H9 (cell line): ENCODE data around the gene MYO18A. TPM values are rescaled to one million over a fixed set of nuclear protein-coding genes. Genes with fewer than 3 reads are reported as not detected.
A peak's percentile ranks its signal among the peaks of the same experiment; 100 is the strongest.

Source experiments
- DNase-seq: peaks from one replicate; pipeline ENCODE4 v3.0.0-alpha.2; 2017
- H2AFZ ChIP-seq: one replicate; pipeline ENCODE4 v1.6.1; 2013; ENCODE audit warnings: mild to moderate bottlenecking, low read length, control low read depth, moderate library complexity
- H2AK5ac ChIP-seq: 2 replicates; pipeline ENCODE4 v1.6.1; 2013; ENCODE audit warnings: low read length, control low read depth, mixed read lengths; ENCODE audit not compliant: insufficient read length
- H2BK120ac ChIP-seq: one replicate; pipeline ENCODE4 v1.6.1; 2013; ENCODE audit warnings: low read depth, mild to moderate bottlenecking, low read length, control low read depth, inconsistent platforms; ENCODE audit not compliant: poor library complexity, severe bottlenecking
- H2BK12ac ChIP-seq: 2 replicates; pipeline ENCODE4 v1.6.1; 2013; ENCODE audit warnings: low read length, control low read depth, mixed read lengths, low read depth; ENCODE audit not compliant: insufficient read length
- H2BK15ac ChIP-seq: 2 replicates; pipeline ENCODE4 v1.6.1; 2013; ENCODE audit warnings: low read depth, low read length, control low read depth
- H2BK20ac ChIP-seq: one replicate; pipeline ENCODE4 v1.6.1; 2013; ENCODE audit warnings: low read depth, mild to moderate bottlenecking, low read length, control low read depth, inconsistent platforms; ENCODE audit not compliant: poor library complexity, severe bottlenecking
- H2BK5ac ChIP-seq: 2 replicates; pipeline ENCODE4 v1.6.1; 2013; ENCODE audit warnings: low read length, control low read depth, mixed read lengths; ENCODE audit not compliant: insufficient read length
- H3K14ac ChIP-seq: 2 replicates; pipeline ENCODE4 v1.6.1; 2013; ENCODE audit warnings: low read length, control low read depth; ENCODE audit not compliant: insufficient read depth
- H3K18ac ChIP-seq: 2 replicates; pipeline ENCODE4 v1.6.1; 2013; ENCODE audit warnings: low read depth, mild to moderate bottlenecking, mixed read lengths, low read length, control low read depth; ENCODE audit not compliant: insufficient read length
- H3K23ac ChIP-seq: 2 replicates; pipeline ENCODE4 v1.6.1; 2013; ENCODE audit warnings: low read length, control low read depth, mixed read lengths, low read depth; ENCODE audit not compliant: insufficient read length
- H3K23me2 ChIP-seq: 2 replicates; pipeline ENCODE4 v1.6.1; 2013; ENCODE audit warnings: low read depth, mild to moderate bottlenecking, mixed read lengths, low read length, control low read depth; ENCODE audit not compliant: insufficient read length, poor library complexity, severe bottlenecking
- H3K27ac ChIP-seq: 2 replicates; pipeline ENCODE4 v1.5.1; 2013; ENCODE audit warnings: low read length, control low read depth, mixed read lengths, low read depth; ENCODE audit not compliant: insufficient read length
- H3K27me3 ChIP-seq: 2 replicates; pipeline ENCODE4 v1.6.1; 2013; ENCODE audit warnings: low read length, control low read depth, inconsistent platforms; ENCODE audit not compliant: insufficient read depth
- H3K4ac ChIP-seq: 2 replicates; pipeline ENCODE4 v1.6.1; 2013; ENCODE audit warnings: low read depth, mild to moderate bottlenecking, control low read depth, inconsistent platforms, low read length, moderate library complexity
- H3K4me1 ChIP-seq: 2 replicates; pipeline ENCODE4 v1.6.1; 2013; ENCODE audit warnings: low read length, control low read depth, inconsistent platforms; ENCODE audit not compliant: insufficient read depth
- H3K4me2 ChIP-seq: 2 replicates; pipeline ENCODE4 v1.6.1; 2013; ENCODE audit warnings: low read length, control low read depth, mixed read lengths; ENCODE audit not compliant: insufficient read length, insufficient read depth
- H3K56ac ChIP-seq: 2 replicates; pipeline ENCODE4 v1.6.1; 2013; ENCODE audit warnings: low read depth, mild to moderate bottlenecking, mixed read lengths, low read length, control low read depth; ENCODE audit not compliant: insufficient read length
- H3K79me1 ChIP-seq: 2 replicates; pipeline ENCODE4 v1.6.1; 2013; ENCODE audit warnings: low read depth, mild to moderate bottlenecking, moderate library complexity, low read length, control low read depth, inconsistent platforms; ENCODE audit not compliant: insufficient read depth, poor library complexity, severe bottlenecking
- H3K79me2 ChIP-seq: 2 replicates; pipeline ENCODE4 v1.6.1; 2013; ENCODE audit warnings: low read length, control low read depth, inconsistent platforms; ENCODE audit not compliant: insufficient read depth
- H3K9ac ChIP-seq: 2 replicates; pipeline ENCODE4 v1.6.1; 2013; ENCODE audit warnings: low read length, control low read depth, mixed read lengths; ENCODE audit not compliant: insufficient read length; ENCODE audit errors: extremely low read depth
- H3K9me3 ChIP-seq: one replicate; pipeline ENCODE4 v1.6.1; 2013; ENCODE audit warnings: low read depth, low read length, inconsistent platforms; ENCODE audit not compliant: control insufficient read depth
- H3T11ph ChIP-seq: one replicate; pipeline ENCODE4 v1.6.1; 2013; ENCODE audit warnings: mild to moderate bottlenecking, low read length, control low read depth, inconsistent platforms
- H4K20me1 ChIP-seq: one replicate; pipeline ENCODE4 v1.6.1; 2013; ENCODE audit not compliant: control insufficient read depth, insufficient read length, insufficient read depth
- H4K5ac ChIP-seq: 2 replicates; pipeline ENCODE4 v1.6.1; 2013; ENCODE audit warnings: low read depth, mild to moderate bottlenecking, mixed read lengths, low read length, control low read depth; ENCODE audit not compliant: insufficient read length
- H4K8ac ChIP-seq: replicated peaks from 2 replicates; pipeline ENCODE4 v1.6.1; 2013; ENCODE audit warnings: low read length, control low read depth, mixed read lengths, low read depth; ENCODE audit not compliant: insufficient read length
- H4K91ac ChIP-seq: 2 replicates; pipeline ENCODE4 v1.6.1; 2013; ENCODE audit warnings: low read depth, mild to moderate bottlenecking, moderate library complexity, mixed read lengths, low read length, control low read depth; ENCODE audit not compliant: insufficient read length
- H3K27ac Mint-ChIP-seq, 3 experiments: 2 replicates in 2 of 3; 3 replicates in 1 of 3; pipeline ENCODE4 v1.8.0; 2020 to 2021; ENCODE audit warnings: mixed read lengths in 3 of 3, mild to moderate bottlenecking in 1 of 3, moderate library complexity in 1 of 3
- H3K27me3 Mint-ChIP-seq: 2 replicates; pipeline ENCODE4 v1.8.0; 2021; ENCODE audit warnings: low read depth, mild to moderate bottlenecking, moderate library complexity, mixed read lengths
- H3K36me3 Mint-ChIP-seq, 3 experiments: 2 replicates in 2 of 3; 3 replicates in 1 of 3; pipeline ENCODE4 v1.8.0; 2020 to 2021; ENCODE audit warnings: low read depth in 3 of 3, mixed read lengths in 3 of 3; ENCODE audit not compliant: insufficient read depth in 1 of 3
- H3K4me1 Mint-ChIP-seq, 2 experiments: 2 replicates each; pipeline ENCODE4 v1.8.0; 2020; ENCODE audit warnings: mixed read lengths in 2 of 2
- H3K4me3 Mint-ChIP-seq, 2 experiments: 2 replicates in 1 of 2; 3 replicates in 1 of 2; pipeline ENCODE4 v1.8.0; 2020 to 2021; ENCODE audit warnings: mild to moderate bottlenecking in 2 of 2, mixed read lengths in 2 of 2, moderate library complexity in 1 of 2
- H3K9me3 Mint-ChIP-seq, 2 experiments: 2 replicates in 1 of 2; 3 replicates in 1 of 2; pipeline ENCODE4 v1.8.0; 2020; ENCODE audit warnings: mild to moderate bottlenecking in 2 of 2, mixed read lengths in 2 of 2, moderate library complexity in 1 of 2
- WGBS: extraction: QIAGEN DNeasy Blood & Tissue Kit; methylation state at CpG from one replicate; pipeline ENCODE4 v1.1.7; 2013; ENCODE audit warnings: missing lambda C conversion rate, low lambda C conversion rate, mixed read lengths; ENCODE audit not compliant: insufficient read length; ENCODE audit errors: extremely low coverage; 5-methylcytosine and 5-hydroxymethylcytosine counted together
- total RNA-seq: library from RNA; stranded (reverse); gene quantifications from 2 replicates; pipeline ENCODE4 v1.2.1, GENCODE V29; 2021
- TF ChIP-seq, protein P1 (sequence below): fragments of 200-600 bp; sonication (generic); conservative IDR thresholded peaks from 3 replicates; pipeline ENCODE4 v1.8.0; 2021; ENCODE audit warnings: antibody characterized with exemption, mild to moderate bottlenecking

The MYO18A gene
- total RNA-seq, 1 experiment from 2014 or later = 21.6 TPM

- Histone ChIP-seq H3T11ph (no peak overlapping the region), H2BK5ac (no peak overlapping the region), H3K23ac (no peak overlapping the region), H3K79me2 (no peaks in the 10 kb centered on the region; the same call in 1 of the 2 replicates), H2BK20ac (peak overlapping the region; percentile 83), H4K91ac (no peak overlapping the region), H4K8ac (no peak overlapping the region), H3K9me3 (no peaks in the 10 kb centered on the region), H2BK12ac (no peak overlapping the region), H3K4me1 (peaks cover 19% of the 10 kb centered on the region), H3K18ac (no peak overlapping the region), H2BK120ac (no peak overlapping the region), H4K5ac (no peak overlapping the region), H3K27ac (no peak overlapping the region), H3K4ac (no peak overlapping the region), H3K9ac (no peak overlapping the region), H3K14ac (no peak overlapping the region), H3K56ac (no peak overlapping the region), H3K23me2 (peaks cover 6% of the 10 kb centered on the region), H4K20me1 (no peaks in the 10 kb centered on the region), H3K79me1 (no peaks in the 10 kb centered on the region), H2AFZ (no peak overlapping the region), H2AK5ac (no peak overlapping the region), H2BK15ac (no peak overlapping the region), H3K27me3 (no peaks in the 10 kb centered on the region), H3K4me2 (no peak overlapping the region)
- WGBS = no CpG with 5 or more reads among the region's 2 CpGs
- Mint-ChIP-seq H3K4me1 (peaks cover 47 to 50% of the 10 kb centered on the region in 2 experiments), H3K4me3 (no peak overlapping the region), H3K27me3 (no peaks in the 10 kb centered on the region), H3K9me3 (no peaks in the 10 kb centered on the region), H3K27ac (peak overlapping the region in 2 of 3 experiments; percentile 98; a peak in 2 of 7 replicates), H3K36me3 (peaks cover under 1 to 13% (median 13%) of the 10 kb centered on the region in 3 experiments; a peak in 6 of 7 replicates)
- no peak for DNase-seq
- TF ChIP-seq, protein P1, sequence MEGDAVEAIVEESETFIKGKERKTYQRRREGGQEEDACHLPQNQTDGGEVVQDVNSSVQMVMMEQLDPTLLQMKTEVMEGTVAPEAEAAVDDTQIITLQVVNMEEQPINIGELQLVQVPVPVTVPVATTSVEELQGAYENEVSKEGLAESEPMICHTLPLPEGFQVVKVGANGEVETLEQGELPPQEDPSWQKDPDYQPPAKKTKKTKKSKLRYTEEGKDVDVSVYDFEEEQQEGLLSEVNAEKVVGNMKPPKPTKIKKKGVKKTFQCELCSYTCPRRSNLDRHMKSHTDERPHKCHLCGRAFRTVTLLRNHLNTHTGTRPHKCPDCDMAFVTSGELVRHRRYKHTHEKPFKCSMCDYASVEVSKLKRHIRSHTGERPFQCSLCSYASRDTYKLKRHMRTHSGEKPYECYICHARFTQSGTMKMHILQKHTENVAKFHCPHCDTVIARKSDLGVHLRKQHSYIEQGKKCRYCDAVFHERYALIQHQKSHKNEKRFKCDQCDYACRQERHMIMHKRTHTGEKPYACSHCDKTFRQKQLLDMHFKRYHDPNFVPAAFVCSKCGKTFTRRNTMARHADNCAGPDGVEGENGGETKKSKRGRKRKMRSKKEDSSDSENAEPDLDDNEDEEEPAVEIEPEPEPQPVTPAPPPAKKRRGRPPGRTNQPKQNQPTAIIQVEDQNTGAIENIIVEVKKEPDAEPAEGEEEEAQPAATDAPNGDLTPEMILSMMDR = no peak
Measured at GRCh38 chr17:29041091-29041490, 139.1 kb downstream of the MYO18A start.
